ENCODE data around the gene CDH26. TPM values are rescaled to one million over a fixed set of nuclear protein-coding genes. Genes with fewer than 3 reads are reported as not detected.

CDH26 gene
- polyA plus RNA-seq, 3 donors = 1.3 to 3.0 (median 2.0) TPM

GRCh38 chr20:60009318-60009717 is 51.1 kb downstream of the CDH26 start:
- no peaks in the 10 kb centered on the region for H3K79me2 ChIP-seq (ENCODE audit: insufficient read depth, low read length)
- peak overlapping the region in 1 of 2 donors; percentile 81 for H3K27ac ChIP-seq (ENCODE audit: low read depth in 1 of 2, low read length in 2 of 2)
- Mint-ChIP-seq H3K27ac (peak overlapping the region in 3 of 7 donors; percentile 25 to 91 (median 89)), H3K4me1 (peaks cover 47% of the 10 kb centered on the region), H3K9me3 (peaks cover 0 to 3% (median 0%) of the 10 kb centered on the region in 7 donors), H3K27me3 (ENCODE audit: low read depth in 3 of 3) (peaks cover 0 to 1% (median under 1%) of the 10 kb centered on the region in 3 donors), H3K36me3 (peaks cover 8 to 18% of the 10 kb centered on the region in 2 donors), H3K4me3 (no peak overlapping the region)
- WGBS (ENCODE audit: insufficient coverage) = 97% methylated on average over 10 of the region's 13 CpGs
- no peak overlapping the region for H3K4me2 ChIP-seq (replicated peaks; ENCODE audit: extremely low read depth, low read length, poor library complexity, severe bottlenecking)
- no peaks in the 10 kb centered on the region for H3K27me3 ChIP-seq (ENCODE audit: control insufficient read depth in 2 of 2, insufficient read depth in 2 of 2, low read length in 2 of 2)
- H3K9ac ChIP-seq (ENCODE audit: insufficient read depth, low read length, poor library complexity, severe bottlenecking) = no peak overlapping the region
- DNase-seq = no peak
- TF ChIP-seq CTCF (IDR thresholded peaks at IDR 0.05) = no peak
- H3K9me3 ChIP-seq (replicated peaks in 1 of 2; ENCODE audit: control insufficient read depth in 1 of 2, insufficient read depth in 1 of 2, low read length in 2 of 2) = no peaks in the 10 kb centered on the region
- peaks cover 27 to 32% of the 10 kb centered on the region in 2 donors for H3K4me1 ChIP-seq (ENCODE audit: control insufficient read depth in 1 of 2, insufficient read depth in 2 of 2, low read length in 2 of 2)
- intact Hi-C loops (cut with micrococcal nuclease) = loop anchor here in 1 of 2 donors (5.0 kb wide), 1 partner anchor 33 kb away; no protein-coding TSS in a partner anchor
- no peaks in the 10 kb centered on the region for H4K20me1 ChIP-seq (ENCODE audit: insufficient read depth, low read length)
- H3K36me3 ChIP-seq (replicated peaks in 1 of 2; ENCODE audit: control insufficient read depth in 1 of 2, insufficient read depth in 2 of 2, low read length in 2 of 2) = no peaks in the 10 kb centered on the region
- H2AFZ ChIP-seq (ENCODE audit: insufficient read depth, low read depth, low read length, poor library complexity, severe bottlenecking) = no peak overlapping the region
- H3K4me3 ChIP-seq (replicated peaks in 1 of 3; ENCODE audit: low read depth in 2 of 3, low read length in 3 of 3) = no peak overlapping the region

- 99% methylated on average over 12 of the region's 14 CpGs for WGBS (ENCODE audit: insufficient coverage)
- Histone ChIP-seq H3K9ac (ENCODE audit: insufficient read depth, low read length, poor library complexity, severe bottlenecking) (no peak overlapping the region), H3K27me3 (ENCODE audit: control insufficient read depth in 2 of 2, insufficient read depth in 2 of 2, low read length in 2 of 2) (no peaks in the 10 kb centered on the region), H3K9me3 (replicated peaks in 1 of 2; ENCODE audit: control insufficient read depth in 1 of 2, insufficient read depth in 1 of 2, low read length in 2 of 2) (no peaks in the 10 kb centered on the region), H4K20me1 (ENCODE audit: insufficient read depth, low read length) (no peaks in the 10 kb centered on the region), H3K4me1 (ENCODE audit: control insufficient read depth in 1 of 2, insufficient read depth in 2 of 2, low read length in 2 of 2) (peaks cover 33 to 39% of the 10 kb centered on the region in 2 donors), H3K4me2 (replicated peaks; ENCODE audit: extremely low read depth, low read length, poor library complexity, severe bottlenecking) (no peak overlapping the region), H3K4me3 (replicated peaks in 1 of 3; ENCODE audit: low read depth in 2 of 3, low read length in 3 of 3) (no peak overlapping the region), H3K36me3 (replicated peaks in 1 of 2; ENCODE audit: control insufficient read depth in 1 of 2, insufficient read depth in 2 of 2, low read length in 2 of 2) (no peaks in the 10 kb centered on the region), H3K27ac (ENCODE audit: low read depth in 1 of 2, low read length in 2 of 2) (no peak overlapping the region), H2AFZ (ENCODE audit: insufficient read depth, low read depth, low read length, poor library complexity, severe bottlenecking) (no peak overlapping the region), H3K79me2 (ENCODE audit: insufficient read depth, low read length) (no peaks in the 10 kb centered on the region)
- TF ChIP-seq CTCF (IDR thresholded peaks at IDR 0.05) = no peak
- peaks cover 8 to 18% of the 10 kb centered on the region in 2 donors for H3K36me3 Mint-ChIP-seq
- no peak for DNase-seq
- intact Hi-C loops (cut with micrococcal nuclease) = loop anchor here in 1 of 2 donors (5.0 kb wide), 1 partner anchor 32 kb away; no protein-coding TSS in a partner anchor
- H3K27me3 Mint-ChIP-seq (ENCODE audit: low read depth in 3 of 3) = peaks cover 0 to 1% (median 0%) of the 10 kb centered on the region in 3 donors
- H3K4me1 Mint-ChIP-seq = peaks cover 51% of the 10 kb centered on the region
- peaks cover 0 to 3% (median 0%) of the 10 kb centered on the region in 7 donors for H3K9me3 Mint-ChIP-seq
- no peak overlapping the region for H3K4me3 Mint-ChIP-seq
- peak overlapping the region in 5 of 7 donors; percentile 25 to 89 (median 30) for H3K27ac Mint-ChIP-seq
Measured at GRCh38 chr20:60009826-60010616, 51.8 kb downstream of the CDH26 start.
